ENCODE results near the gene NRXN3. TPM values are rescaled to one million over a fixed set of nuclear protein-coding genes. Genes with fewer than 3 reads are reported as not detected.

The NRXN3 gene
- polyA plus RNA-seq, 3 donors, result 6.1 to 7.8 (median 6.4) TPM

GRCh38 chr14:78242086-78242485 is 71.9 kb downstream of the NRXN3 start:
- no peak for DNase-seq

GRCh38 chr14:78243187-78243586 is 73.0 kb downstream of the NRXN3 start:
- no peak for DNase-seq

GRCh38 chr14:78245238-78245637 is 75.1 kb downstream of the NRXN3 start:
- no peak for DNase-seq

- DNase-seq, result peak; percentile 12
These were observed 78.4 kb downstream of the NRXN3 start for GRCh38 chr14:78248501-78249090.

GRCh38 chr14:78251308-78251707 is 81.1 kb downstream of the NRXN3 start:
- no peak for DNase-seq

GRCh38 chr14:78253986-78254385 is 83.8 kb downstream of the NRXN3 start:
- no peak for DNase-seq

GRCh38 chr14:78254911-78255461 is 84.8 kb downstream of the NRXN3 start:
- no peak for DNase-seq

- no peak for DNase-seq
These were observed 89.7 kb downstream of the NRXN3 start for GRCh38 chr14:78259831-78260230.

- DNase-seq, result no peak
These were observed 108.5 kb downstream of the NRXN3 start for GRCh38 chr14:78278464-78279250.

GRCh38 chr14:78282437-78282836 is 112.3 kb downstream of the NRXN3 start:
- no peak for DNase-seq

- no peak for DNase-seq
These were observed 116.0 kb downstream of the NRXN3 start for GRCh38 chr14:78286210-78286609.

GRCh38 chr14:78292003-78292402 is 121.8 kb downstream of the NRXN3 start:
- DNase-seq, result no peak

- no peak for DNase-seq
These were observed 127.7 kb downstream of the NRXN3 start for GRCh38 chr14:78297858-78298257.

- no peak for DNase-seq
These were observed 128.1 kb downstream of the NRXN3 start for GRCh38 chr14:78298298-78298697.

- DNase-seq, result no peak
These were observed 132.7 kb downstream of the NRXN3 start for GRCh38 chr14:78302841-78303240.

GRCh38 chr14:78307671-78308070 is 137.5 kb downstream of the NRXN3 start:
- no peak for DNase-seq

GRCh38 chr14:78308079-78308478 is 137.9 kb downstream of the NRXN3 start:
- no peak for DNase-seq

GRCh38 chr14:78310272-78310671 is 140.1 kb downstream of the NRXN3 start:
- DNase-seq, result no peak

GRCh38 chr14:78313499-78313898 is 143.3 kb downstream of the NRXN3 start:
- no peak for DNase-seq

- no peak for DNase-seq
These were observed 144.3 kb downstream of the NRXN3 start for GRCh38 chr14:78314484-78314883.

- DNase-seq, result no peak
These were observed 145.9 kb downstream of the NRXN3 start for GRCh38 chr14:78316052-78316451.

- DNase-seq, result no peak
These were observed 146.6 kb downstream of the NRXN3 start for GRCh38 chr14:78316786-78317185.

- no peak for DNase-seq
These were observed 149.2 kb downstream of the NRXN3 start for GRCh38 chr14:78319406-78319805.
